Neural progenitor cell (in vitro differentiated cells): ENCODE measurements around the gene GIPC2.

Experiments
- CTCF ChIP-seq: fragments of 200-600 bp; sonication (generic); IDR thresholded peaks from 2 replicates; pipeline ENCODE4 v1.5.1; 2017; ENCODE audit warnings: antibody characterized with exemption, mild to moderate bottlenecking
- EZH2 ChIP-seq: fragments of 200-600 bp; sonication (generic); IDR thresholded peaks from 2 replicates; pipeline ENCODE4 v1.6.1; 2017; ENCODE audit warnings: antibody characterized with exemption, mild to moderate bottlenecking, moderate library complexity

GRCh38 chr1:78052685-78053405 is 7.1 kb downstream of the GIPC2 start:
- TF ChIP-seq EZH2 (no peak), CTCF (no peak)
